Breast epithelium (tissue), 3 donors: ENCODE measurements around the gene BRAF.

Experiments used
- CTCF ChIP-seq, 3 donors: fragments of 450-650 bp; IDR thresholded peaks; one replicate each; pipeline ENCODE4 v1.5.1; 2016 to 2017; ENCODE audit warnings: antibody characterized with exemption in 3 of 3, mild to moderate bottlenecking in 3 of 3, moderate library complexity in 3 of 3
- POLR2AphosphoS5 ChIP-seq, 3 donors: sonication (generic); formaldehyde crosslinking; IDR thresholded peaks; one replicate each; pipeline ENCODE4 v1.6.1; 2017; ENCODE audit warnings: antibody characterized with exemption in 3 of 3

GRCh38 chr7:140940898-140941297 is 16.2 kb upstream of the BRAF start:
- no peak for TF ChIP-seq CTCF (IDR thresholded peaks at IDR 0.05)
- TF ChIP-seq POLR2AphosphoS5 (IDR thresholded peaks at IDR 0.05): no peak
